Tibial nerve (tissue), 4 donors: ENCODE data around the gene SUDS3.

ENCODE experiments used
- EP300 ChIP-seq, 2 donors: sonication (generic); formaldehyde crosslinking; IDR thresholded peaks; one replicate each; pipeline ENCODE4 v1.6.1; 2017; ENCODE audit warnings: antibody characterized with exemption in 2 of 2, mild to moderate bottlenecking in 1 of 2
- POLR2A ChIP-seq, 2 donors: fragments of 450-650 bp; IDR thresholded peaks; one replicate each; pipeline ENCODE4 v1.6.1; 2017; ENCODE audit warnings: antibody characterized with exemption in 2 of 2, mild to moderate bottlenecking in 2 of 2, moderate library complexity in 2 of 2
- TF ChIP-seq, protein P1 (sequence below), 5 experiments: fragments of 200-600 bp in 3 of 5; fragments of 450-650 bp in 2 of 5; sonication (generic) in 3 of 5; IDR thresholded peaks; one replicate each; pipeline ENCODE4 v1.5.1; 2016 to 2019; ENCODE audit warnings: antibody characterized with exemption in 5 of 5, mild to moderate bottlenecking in 3 of 5, moderate library complexity in 2 of 5

DNA sequence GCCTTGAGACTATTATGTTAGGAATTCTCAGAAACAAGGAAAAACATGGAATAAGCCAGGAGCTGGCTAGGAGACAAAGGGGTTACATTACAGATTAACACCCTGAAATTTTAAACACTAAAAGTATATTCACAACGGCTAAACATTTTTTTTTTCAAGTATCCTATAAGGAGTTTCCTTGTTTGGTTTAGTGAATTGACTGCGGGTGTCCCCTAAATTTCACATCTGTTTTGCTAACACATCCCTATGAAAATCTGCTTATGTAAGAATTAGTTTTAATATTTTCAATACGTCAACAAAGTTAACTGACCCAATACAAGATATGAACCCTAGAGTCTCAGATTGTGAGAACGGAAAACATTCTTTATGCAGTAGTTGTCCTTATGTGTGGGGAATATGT is 22.6 kb upstream of the SUDS3 start:
- TF ChIP-seq, protein P1, sequence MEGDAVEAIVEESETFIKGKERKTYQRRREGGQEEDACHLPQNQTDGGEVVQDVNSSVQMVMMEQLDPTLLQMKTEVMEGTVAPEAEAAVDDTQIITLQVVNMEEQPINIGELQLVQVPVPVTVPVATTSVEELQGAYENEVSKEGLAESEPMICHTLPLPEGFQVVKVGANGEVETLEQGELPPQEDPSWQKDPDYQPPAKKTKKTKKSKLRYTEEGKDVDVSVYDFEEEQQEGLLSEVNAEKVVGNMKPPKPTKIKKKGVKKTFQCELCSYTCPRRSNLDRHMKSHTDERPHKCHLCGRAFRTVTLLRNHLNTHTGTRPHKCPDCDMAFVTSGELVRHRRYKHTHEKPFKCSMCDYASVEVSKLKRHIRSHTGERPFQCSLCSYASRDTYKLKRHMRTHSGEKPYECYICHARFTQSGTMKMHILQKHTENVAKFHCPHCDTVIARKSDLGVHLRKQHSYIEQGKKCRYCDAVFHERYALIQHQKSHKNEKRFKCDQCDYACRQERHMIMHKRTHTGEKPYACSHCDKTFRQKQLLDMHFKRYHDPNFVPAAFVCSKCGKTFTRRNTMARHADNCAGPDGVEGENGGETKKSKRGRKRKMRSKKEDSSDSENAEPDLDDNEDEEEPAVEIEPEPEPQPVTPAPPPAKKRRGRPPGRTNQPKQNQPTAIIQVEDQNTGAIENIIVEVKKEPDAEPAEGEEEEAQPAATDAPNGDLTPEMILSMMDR (IDR thresholded peaks at IDR 0.05): no peak
- TF ChIP-seq POLR2A (IDR thresholded peaks at IDR 0.05): no peak
- TF ChIP-seq EP300 (IDR thresholded peaks at IDR 0.05): no peak
